Endothelial cell of umbilical vein (primary cell): Measurements from ENCODE around the gene CNIH2. TPM values are rescaled to one million over a fixed set of nuclear protein-coding genes. Genes with fewer than 3 reads are reported as not detected.

ENCODE experiments used
- BruUV-seq: library from RNA; stranded (reverse); fragments of 400-500 nt; replicated peaks from 2 replicates; lab custom pipeline; 2021; lab: Mats Ljungman, UMichigan
- CTCF ChIA-PET: fragments of 300-600, 350-600 bp; sonication (Branson Sonifier 250); formaldehyde crosslinking; loops from one replicate; lab custom pipeline; 2021; ENCODE audit warnings: antibody characterized with exemption, inconsistent platforms; lab: Charles Lee
- POLR2A ChIA-PET: fragments of 300-600, 350-600 bp; sonication (Branson Sonifier 250); formaldehyde crosslinking; loops from one replicate; lab custom pipeline; 2021; ENCODE audit warnings: antibody characterized with exemption, inconsistent platforms; lab: Charles Lee
- DNase-seq: peaks from one replicate; pipeline ENCODE4 v3.0.0-alpha.2; 2011; ENCODE audit warnings: low read depth, low spot score
- FAIRE-seq: peaks from 2 replicates; lab custom pipeline; 2011; peaks lifted over from hg19 to GRCh38; lab: Jason Lieb, UNC
- H2AFZ ChIP-seq: 2 replicates; pipeline ENCODE4 v1.6.0; 2012; ENCODE audit warnings: low read depth, low read length, control low read depth, inconsistent platforms
- H3K27ac ChIP-seq: 2 replicates; pipeline ENCODE4 v1.5.1; 2011; ENCODE audit warnings: low read depth, mild to moderate bottlenecking, control low read depth, low read length, moderate library complexity; ENCODE audit not compliant: insufficient read depth
- H3K27me3 ChIP-seq, 2 experiments: 2 replicates each; pipeline versions ENCODE4 v1.6.0 to v1.6.1; 2011; ENCODE audit warnings: low read length in 2 of 2, mixed read lengths in 1 of 2; ENCODE audit not compliant: control insufficient read depth in 2 of 2, insufficient read depth in 2 of 2
- H3K36me3 ChIP-seq, 2 experiments: 2 replicates in 1 of 2; 3 replicates in 1 of 2; pipeline ENCODE4 v1.5.1; 2011; ENCODE audit warnings: low read length in 2 of 2, mild to moderate bottlenecking in 1 of 2, moderate library complexity in 1 of 2; ENCODE audit not compliant: control insufficient read depth in 2 of 2, insufficient read depth in 2 of 2; ENCODE audit errors: extremely low read depth in 1 of 2
- H3K4me1 ChIP-seq: 3 replicates; pipeline ENCODE4 v1.5.1; 2011; ENCODE audit warnings: mild to moderate bottlenecking, low read length; ENCODE audit not compliant: control insufficient read depth, insufficient read depth; ENCODE audit errors: extremely low read depth
- H3K4me2 ChIP-seq: 2 replicates; pipeline ENCODE4 v1.6.1; 2011; ENCODE audit warnings: low read length, control low read depth, mixed read lengths; ENCODE audit not compliant: insufficient read depth
- H3K4me3 ChIP-seq, 3 experiments: fragments of 200-600 bp in 1 of 3; sonication (generic), shearing (Covaris generic) in 1 of 3; replicated peaks in 1 of 3; 2 replicates each; pipeline ENCODE4 v1.5.1; 2011 to 2016; ENCODE audit warnings: control low read depth in 3 of 3, low read length in 3 of 3, mild to moderate bottlenecking in 2 of 3, inconsistent platforms in 1 of 3, low read depth in 1 of 3, moderate library complexity in 1 of 3; ENCODE audit not compliant: insufficient read depth in 1 of 3
- H3K79me2 ChIP-seq: 2 replicates; pipeline ENCODE4 v1.6.0; 2012; ENCODE audit warnings: low read length, inconsistent platforms; ENCODE audit not compliant: control insufficient read depth, insufficient read depth
- H3K9ac ChIP-seq: replicated peaks from 2 replicates; pipeline ENCODE3; 2011; ENCODE audit warnings: low read length, control low read depth; ENCODE audit not compliant: insufficient read depth; ENCODE audit errors: extremely low read depth
- H3K9me1 ChIP-seq: replicated peaks from 3 replicates; pipeline ENCODE4 v1.6.0; 2011; ENCODE audit warnings: mild to moderate bottlenecking, low read length; ENCODE audit not compliant: control insufficient read depth, insufficient read depth; ENCODE audit errors: extremely low read depth
- H3K9me3 ChIP-seq: replicated peaks from 2 replicates; pipeline ENCODE4 v1.5.1; 2012; ENCODE audit warnings: low read length, inconsistent platforms; ENCODE audit not compliant: control insufficient read depth, insufficient read depth
- H4K20me1 ChIP-seq: replicated peaks from 2 replicates; pipeline ENCODE3; 2011; ENCODE audit warnings: mild to moderate bottlenecking, low read length; ENCODE audit not compliant: control insufficient read depth, insufficient read depth; ENCODE audit errors: extremely low read depth
- EZH2 ChIP-seq: IDR thresholded peaks from 2 replicates; pipeline ENCODE4 v1.6.1; 2012; ENCODE audit warnings: borderline replicate concordance, low read depth, mild to moderate bottlenecking, moderate library complexity, low read length, inconsistent platforms; ENCODE audit not compliant: severe bottlenecking
- FOS ChIP-seq: IDR thresholded peaks from 2 replicates; pipeline ENCODE4 v1.6.1; 2011; ENCODE audit warnings: mild to moderate bottlenecking, low read length, moderate library complexity, borderline replicate concordance; ENCODE audit not compliant: insufficient read depth
- GATA2 ChIP-seq: IDR thresholded peaks from 2 replicates; pipeline ENCODE4 v1.7.0; 2011; ENCODE audit warnings: low read depth, mild to moderate bottlenecking, moderate library complexity, mixed read lengths, low read length; ENCODE audit not compliant: insufficient read length, insufficient read depth
- JUN ChIP-seq: IDR thresholded peaks from 2 replicates; pipeline ENCODE4 v1.6.1; 2011; ENCODE audit warnings: borderline replicate concordance, low read depth; ENCODE audit not compliant: insufficient read length, insufficient read depth
- POLR2A ChIP-seq: IDR thresholded peaks from 2 replicates; pipeline ENCODE4 v1.6.1; 2012; ENCODE audit warnings: low read depth, mild to moderate bottlenecking, control low read depth, low read length
- POLR2AphosphoS5 ChIP-seq: IDR thresholded peaks from 2 replicates; pipeline ENCODE4 v1.6.1; 2012; ENCODE audit warnings: low read depth, mild to moderate bottlenecking, control low read depth, low read length, moderate library complexity; ENCODE audit not compliant: insufficient read depth
- dilution Hi-C: fragments of 300-500 bp; cut with MboI; formaldehyde crosslinking; loops from one replicate; pipeline ENCODE4 v1.15.0; 2019; ENCODE audit warnings: low sequenced_read_pairs; ENCODE audit not compliant: extremely low pct_ligation_motif_present
- intact Hi-C: fragments of 100-400 bp; cut with micrococcal nuclease; formaldehyde crosslinking; loops from one replicate; pipeline ENCODE4 v1.10.0; 2022
- polyA plus RNA-seq, 4 experiments: library from polyadenylated mRNA; depleted of rRNA in 3 of 4; stranded (reverse) in 3 of 4; unstranded in 1 of 4; fragments of >200 nt; gene quantifications; 2 replicates each; pipeline versions ENCODE4 v1.2.1 to v1.2.3, GENCODE V29; 2011 to 2012; ENCODE audit warnings: missing spikeins in 1 of 4
- total RNA-seq: library from RNA; stranded (reverse); gene quantifications from 2 replicates; pipeline ENCODE4 v1.2.3, GENCODE V29; 2021
- TF ChIP-seq, protein P1 (sequence below): IDR thresholded peaks from 2 replicates; pipeline ENCODE4 v1.6.1; 2011; ENCODE audit not compliant: insufficient read depth, insufficient read length
- TF ChIP-seq, protein P2 (sequence below), 2 donors: IDR thresholded peaks; 1 replicate in 1 of 2; 2 replicates in 1 of 2; pipeline ENCODE4 v1.5.1; 2011; ENCODE audit warnings: low read length in 2 of 2, mild to moderate bottlenecking in 2 of 2, moderate library complexity in 2 of 2, control low read depth in 1 of 2, inconsistent platforms in 1 of 2, low read depth in 1 of 2; ENCODE audit not compliant: insufficient read depth in 1 of 2; ENCODE audit errors: extremely low read depth in 1 of 2

Gene CNIH2
- total and polyA plus RNA-seq, 2 donors (not counting 3 experiments of a cell fraction or from before 2014, with no cell fraction given), result 0.46 to 1.2 TPM

DNA sequence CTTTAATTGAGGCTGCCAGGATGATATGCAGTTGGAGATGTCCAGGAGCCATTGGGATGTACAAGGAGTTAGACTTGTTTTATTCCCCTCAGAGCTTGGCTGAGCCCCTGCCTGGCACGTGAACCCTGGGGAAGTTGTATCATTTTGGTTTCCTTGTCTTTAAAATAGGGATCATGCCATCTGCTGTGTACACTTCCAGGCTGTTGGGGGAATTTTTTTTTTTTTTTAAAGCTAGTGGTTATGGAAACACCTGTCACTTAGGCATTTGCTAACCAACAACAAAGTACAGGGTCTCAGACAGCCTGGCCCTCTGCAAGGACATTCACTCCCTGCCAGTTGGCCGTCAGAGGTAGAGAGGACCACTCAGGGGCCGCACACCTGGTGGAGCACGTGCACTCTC is 18.0 kb upstream of the CNIH2 start:
- no peaks in the 10 kb centered on the region for H4K20me1 ChIP-seq
- H3K4me3 ChIP-seq, result no peak overlapping the region
- dilution Hi-C loops (no loop called here), intact Hi-C loops (no loop called here)
- no peaks in the 10 kb centered on the region for H3K9me1 ChIP-seq
- no TSS peak for BruUV-seq
- no peak overlapping the region for H3K9ac ChIP-seq
- ChIA-PET CTCF (interaction anchor here (0.6 to 1.4 kb wide), 2 partner anchors 52 to 191 kb away, joined by 3 read pairs; no protein-coding TSS in a partner anchor), POLR2A (no interaction called here)
- peaks cover 0 to 42% of the 10 kb centered on the region in 2 experiments for H3K36me3 ChIP-seq
- TF ChIP-seq, protein P1, sequence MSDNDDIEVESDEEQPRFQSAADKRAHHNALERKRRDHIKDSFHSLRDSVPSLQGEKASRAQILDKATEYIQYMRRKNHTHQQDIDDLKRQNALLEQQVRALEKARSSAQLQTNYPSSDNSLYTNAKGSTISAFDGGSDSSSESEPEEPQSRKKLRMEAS, result no peak
- TF ChIP-seq JUN (no peak), POLR2AphosphoS5 (no peak), EZH2 (no peak), GATA2 (no peak), FOS (no peak), POLR2A (no peak)
- TF ChIP-seq, protein P2, sequence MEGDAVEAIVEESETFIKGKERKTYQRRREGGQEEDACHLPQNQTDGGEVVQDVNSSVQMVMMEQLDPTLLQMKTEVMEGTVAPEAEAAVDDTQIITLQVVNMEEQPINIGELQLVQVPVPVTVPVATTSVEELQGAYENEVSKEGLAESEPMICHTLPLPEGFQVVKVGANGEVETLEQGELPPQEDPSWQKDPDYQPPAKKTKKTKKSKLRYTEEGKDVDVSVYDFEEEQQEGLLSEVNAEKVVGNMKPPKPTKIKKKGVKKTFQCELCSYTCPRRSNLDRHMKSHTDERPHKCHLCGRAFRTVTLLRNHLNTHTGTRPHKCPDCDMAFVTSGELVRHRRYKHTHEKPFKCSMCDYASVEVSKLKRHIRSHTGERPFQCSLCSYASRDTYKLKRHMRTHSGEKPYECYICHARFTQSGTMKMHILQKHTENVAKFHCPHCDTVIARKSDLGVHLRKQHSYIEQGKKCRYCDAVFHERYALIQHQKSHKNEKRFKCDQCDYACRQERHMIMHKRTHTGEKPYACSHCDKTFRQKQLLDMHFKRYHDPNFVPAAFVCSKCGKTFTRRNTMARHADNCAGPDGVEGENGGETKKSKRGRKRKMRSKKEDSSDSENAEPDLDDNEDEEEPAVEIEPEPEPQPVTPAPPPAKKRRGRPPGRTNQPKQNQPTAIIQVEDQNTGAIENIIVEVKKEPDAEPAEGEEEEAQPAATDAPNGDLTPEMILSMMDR (IDR thresholded peaks at IDR 0.05; ENCODE audit: extremely low read depth in 1 of 2, insufficient read depth in 1 of 2, low read depth in 1 of 2, low read length in 2 of 2), result no peak
- no peak overlapping the region for H3K4me2 ChIP-seq
- peaks cover 13% of the 10 kb centered on the region for H3K4me1 ChIP-seq
- H3K9me3 ChIP-seq, result no peaks in the 10 kb centered on the region
- no peak overlapping the region for H2AFZ ChIP-seq
- FAIRE-seq (no peak), DNase-seq (no peak)
- H3K27me3 ChIP-seq, result peaks cover 0 to 4% of the 10 kb centered on the region in 2 experiments
- no peak overlapping the region for H3K27ac ChIP-seq
- peaks cover 4% of the 10 kb centered on the region for H3K79me2 ChIP-seq
